Lung microvascular endothelial cell (primary cell): ENCODE results near the gene ERMAP. TPM values are rescaled to one million over a fixed set of nuclear protein-coding genes. Genes with fewer than 3 reads are reported as not detected.
"Not testable (repeated sequence)": the region's sequence is repeated elsewhere in the genome, so short reads cannot be mapped to it uniquely, and the experiment has no call there.

Source experiments
- DNase-seq, 2 donors: peaks; one replicate each; pipeline versions ENCODE4 v3.0.0 to v3.0.0-alpha.2; 2010; ENCODE audit warnings: low read depth in 2 of 2
- total RNA-seq: library from RNA; depleted of rRNA; stranded (reverse); fragments of >200 nt; gene quantifications from 2 replicates; pipeline ENCODE4 v1.2.1, GENCODE V29; 2014

ERMAP gene
- total RNA-seq, 1 donor from 2014 or later: 7.1 TPM

DNA sequence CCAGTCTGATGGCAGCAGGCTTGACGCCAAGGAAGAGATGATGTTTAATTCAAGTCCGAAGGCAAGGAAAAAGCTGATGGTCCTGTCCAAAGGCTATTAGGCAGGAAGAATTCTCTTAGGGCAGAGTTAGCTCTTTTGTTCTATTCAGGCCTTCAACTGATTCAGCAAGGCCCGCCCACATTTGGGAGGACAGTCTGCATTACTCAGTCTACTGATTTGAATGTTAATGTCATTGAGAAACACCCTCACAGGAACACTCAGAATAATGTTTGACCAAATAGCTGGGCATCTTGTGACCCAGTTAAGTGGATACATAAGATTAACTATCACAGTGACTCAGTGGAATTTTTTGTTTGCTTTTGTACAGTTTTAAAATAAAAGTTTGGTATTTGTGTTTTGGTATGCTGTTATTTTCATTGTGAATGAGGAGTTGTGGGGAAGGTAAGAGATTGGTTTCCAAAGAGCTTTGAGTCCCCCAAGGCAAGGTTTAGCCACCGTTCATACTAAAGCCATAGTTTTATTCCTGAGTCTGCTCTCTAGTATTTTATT lies 27.7 kb downstream of the ERMAP start:
- DNase-seq: no peak

DNA sequence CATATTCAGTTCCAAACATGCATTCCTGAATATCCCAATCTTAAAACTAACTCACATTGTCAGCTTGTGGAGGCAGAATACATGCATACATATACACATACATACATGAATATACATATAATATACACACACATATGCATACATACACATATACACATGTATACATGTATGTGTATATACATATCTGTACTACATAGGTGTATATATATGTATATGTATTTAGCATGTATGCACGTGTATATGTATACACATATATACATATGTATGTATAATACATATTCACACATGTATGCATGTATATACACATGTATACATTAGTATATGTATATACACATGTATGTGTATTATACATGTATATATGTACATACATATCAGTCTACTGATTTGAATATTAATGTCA lies 28.3 kb downstream of the ERMAP start:
- no peak for DNase-seq

DNA sequence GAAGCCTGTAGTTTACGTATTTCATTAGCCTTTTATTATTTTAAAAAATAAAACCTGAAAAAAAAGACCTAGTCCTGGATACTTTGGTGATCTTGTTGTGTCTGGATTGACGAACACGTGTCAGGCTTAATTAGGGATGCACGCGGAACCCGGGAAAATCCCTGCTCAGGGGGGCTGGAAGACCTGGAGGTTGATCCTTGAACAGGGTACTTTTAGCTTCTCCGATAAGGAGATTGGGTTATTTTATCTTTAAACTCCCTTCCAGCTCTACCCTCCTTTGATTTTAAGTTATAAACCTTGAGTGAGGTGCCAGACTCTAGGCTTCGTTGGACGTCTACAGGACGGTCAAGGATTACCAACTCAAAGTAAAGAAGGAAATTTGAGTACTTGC lies 28.9 kb downstream of the ERMAP start:
- peak in 1 of 2 donors; percentile 4 for DNase-seq

DNA sequence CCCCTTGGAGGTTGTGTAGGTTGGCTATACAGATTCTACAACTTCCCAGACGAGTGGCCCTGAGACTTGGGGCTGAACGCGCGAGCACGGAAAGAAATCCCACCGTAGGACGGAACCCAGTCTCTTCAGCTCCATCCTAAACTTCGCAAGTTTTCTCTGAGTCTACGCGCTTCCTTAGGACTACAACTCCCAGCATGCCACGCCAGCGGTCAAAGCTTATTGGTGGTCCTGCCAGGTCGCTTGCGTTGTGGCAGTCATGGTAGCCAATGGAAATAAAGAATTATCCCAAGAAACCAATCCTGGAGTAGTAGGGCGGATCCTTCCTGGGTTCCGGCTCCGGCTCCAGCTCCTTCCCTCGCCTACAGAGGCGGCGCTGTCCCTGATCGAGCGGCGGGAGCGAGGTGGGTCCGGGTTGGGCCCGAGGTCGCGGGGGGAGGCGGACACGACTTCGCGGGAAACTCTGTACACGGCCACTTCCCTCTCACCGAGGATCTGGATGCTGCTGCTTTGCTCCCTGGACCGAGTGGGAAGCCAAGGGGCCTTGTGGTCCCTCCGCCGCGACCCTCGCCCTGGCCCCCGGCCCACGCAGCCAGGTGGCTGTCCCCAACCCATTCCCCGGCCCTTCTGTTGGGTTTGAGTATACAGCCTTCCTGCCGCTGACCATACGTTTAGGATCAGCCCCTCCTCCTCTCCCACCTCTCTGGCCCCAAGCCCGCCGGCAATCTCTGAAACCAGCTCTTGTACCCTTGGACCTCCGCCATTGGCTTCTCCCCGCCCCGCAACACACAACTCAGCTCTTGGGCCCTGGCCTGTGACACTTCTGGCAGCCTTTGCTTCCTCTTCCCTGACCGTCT lies 29.6 kb downstream of the ERMAP start, which contains the start of gene ZNF691:
TSS of gene ZNF691 (plus strand) at position 357 of the 854 bp plus-strand sequence. CDS start 3,046 bp downstream, outside the sequence.
- DNase-seq: peak; percentile 96 to 98

DNA sequence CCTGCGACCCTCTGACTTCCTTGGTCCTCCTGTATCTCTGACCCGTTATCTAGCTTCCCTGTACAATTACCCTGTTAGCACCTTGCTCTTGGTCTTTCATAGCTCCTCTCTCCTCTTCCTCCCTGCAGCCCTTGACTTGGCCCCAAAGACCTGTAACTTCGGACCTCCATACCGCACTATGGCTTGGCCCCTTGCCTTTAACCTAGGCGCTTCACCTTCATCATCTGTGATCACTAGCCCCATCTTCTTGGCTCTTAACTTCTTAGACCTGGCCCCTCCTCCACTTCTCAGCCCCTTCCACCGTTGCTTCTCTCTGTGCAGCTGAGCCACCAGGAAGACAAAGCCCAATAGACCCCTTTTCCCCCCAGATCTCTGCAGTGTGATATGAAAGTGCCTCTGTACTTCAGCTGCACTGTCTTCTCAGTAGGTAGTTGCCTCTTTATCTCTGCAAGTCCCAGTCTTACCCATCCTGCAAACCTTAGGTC lies 30.2 kb downstream of the ERMAP start:
- DNase-seq: no peak

DNA sequence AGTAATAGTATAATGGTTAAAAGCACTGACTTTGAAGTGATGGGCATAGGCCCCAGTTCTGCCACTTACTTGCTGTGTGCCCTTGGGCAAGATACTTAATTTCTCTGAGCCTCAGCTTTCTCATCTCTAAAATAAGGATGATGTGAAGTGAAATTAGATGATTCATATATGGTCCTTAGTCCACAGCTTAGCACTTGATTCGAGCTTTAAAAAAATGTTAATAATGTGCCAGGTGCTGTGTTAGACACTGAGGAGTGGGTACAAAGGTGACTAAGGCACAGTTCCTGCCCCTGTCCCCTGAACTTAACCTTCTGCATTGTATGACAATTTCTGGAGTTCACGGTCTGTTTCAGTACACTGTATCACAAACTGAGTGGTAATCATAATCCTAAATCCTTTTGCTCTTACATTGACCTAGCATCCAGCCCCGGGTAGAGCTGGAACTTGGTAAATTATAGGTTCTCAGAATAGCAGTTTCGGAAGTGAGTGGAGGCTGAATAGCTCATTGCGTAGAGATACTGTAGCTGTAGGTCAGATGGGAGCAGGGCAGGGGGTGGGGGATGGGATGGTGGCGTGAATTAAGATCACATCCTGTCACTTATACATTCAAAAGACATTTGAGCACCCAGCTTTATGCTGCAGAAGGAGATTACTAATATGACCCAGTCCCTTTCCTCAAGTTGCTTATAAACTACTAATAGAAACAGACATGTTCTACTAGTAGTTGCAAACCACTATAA lies 31.0 kb downstream of the ERMAP start:
- DNase-seq: no peak

DNA sequence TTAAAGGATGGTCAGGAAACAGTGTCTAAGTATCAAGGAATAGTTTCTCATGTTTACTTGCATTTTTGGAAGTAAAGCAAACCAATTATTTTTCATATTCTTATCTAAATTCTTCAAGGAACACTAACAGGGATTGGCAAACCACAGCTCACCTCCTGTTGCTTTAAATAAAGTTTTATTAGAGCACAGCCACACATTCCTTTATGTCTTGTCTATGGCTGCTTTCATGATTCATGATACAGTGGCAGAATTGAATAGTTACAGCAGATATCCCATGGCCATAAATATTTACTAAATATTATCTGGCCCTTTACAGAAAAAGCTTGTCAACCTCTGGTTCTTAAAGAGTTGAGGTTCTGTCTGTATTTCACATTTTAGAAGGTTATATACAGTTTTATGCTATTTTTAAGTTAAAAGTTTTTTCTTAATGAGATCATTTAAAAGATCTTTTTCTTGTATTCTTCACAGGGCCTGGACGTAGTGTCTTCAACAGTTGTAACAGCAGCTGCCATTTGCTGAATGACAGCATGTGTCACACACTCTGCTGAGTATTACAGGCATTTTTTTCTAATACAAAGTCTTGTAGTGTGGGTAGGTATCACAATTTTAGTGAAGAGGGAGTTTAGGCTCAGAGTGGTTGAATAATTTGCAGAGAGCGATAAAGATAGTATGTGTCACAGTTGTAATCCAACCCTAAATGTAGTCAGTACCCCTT lies 32.1 kb downstream of the ERMAP start:
- DNase-seq: no peak

DNA sequence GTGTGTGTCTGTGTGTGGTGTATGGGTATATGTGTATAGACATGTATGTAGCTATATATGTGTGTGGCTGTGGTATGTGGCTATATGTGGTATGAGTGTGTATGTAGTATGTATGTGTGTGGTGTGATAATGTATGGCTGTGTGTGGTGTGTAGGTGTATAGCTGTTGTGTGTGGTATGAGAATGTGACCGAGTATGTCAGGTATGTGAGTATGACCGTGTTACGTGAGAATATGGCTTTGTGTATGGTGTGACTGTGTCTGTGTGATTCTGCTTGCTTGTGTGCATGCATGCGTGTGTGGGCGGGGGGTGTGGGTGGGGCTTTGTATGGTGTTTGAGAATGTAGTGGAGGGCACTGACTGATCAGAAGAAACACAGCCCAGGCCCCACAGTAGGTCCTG lies 33.0 kb downstream of the ERMAP start:
- no peak for DNase-seq

DNA sequence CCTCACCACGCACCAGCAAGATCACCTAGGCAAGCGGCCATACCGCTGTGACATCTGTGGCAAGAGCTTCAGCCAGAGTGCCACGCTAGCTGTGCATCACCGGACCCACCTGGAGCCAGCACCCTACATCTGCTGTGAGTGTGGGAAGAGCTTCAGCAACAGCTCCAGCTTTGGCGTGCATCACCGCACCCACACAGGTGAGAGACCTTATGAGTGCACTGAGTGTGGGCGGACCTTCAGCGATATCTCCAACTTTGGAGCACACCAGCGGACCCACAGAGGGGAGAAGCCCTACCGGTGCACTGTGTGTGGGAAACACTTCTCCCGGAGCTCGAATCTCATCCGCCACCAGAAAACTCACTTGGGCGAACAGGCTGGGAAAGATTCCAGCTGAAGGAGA lies 34.5 kb downstream of the ERMAP start:
- DNase-seq: no peak

DNA sequence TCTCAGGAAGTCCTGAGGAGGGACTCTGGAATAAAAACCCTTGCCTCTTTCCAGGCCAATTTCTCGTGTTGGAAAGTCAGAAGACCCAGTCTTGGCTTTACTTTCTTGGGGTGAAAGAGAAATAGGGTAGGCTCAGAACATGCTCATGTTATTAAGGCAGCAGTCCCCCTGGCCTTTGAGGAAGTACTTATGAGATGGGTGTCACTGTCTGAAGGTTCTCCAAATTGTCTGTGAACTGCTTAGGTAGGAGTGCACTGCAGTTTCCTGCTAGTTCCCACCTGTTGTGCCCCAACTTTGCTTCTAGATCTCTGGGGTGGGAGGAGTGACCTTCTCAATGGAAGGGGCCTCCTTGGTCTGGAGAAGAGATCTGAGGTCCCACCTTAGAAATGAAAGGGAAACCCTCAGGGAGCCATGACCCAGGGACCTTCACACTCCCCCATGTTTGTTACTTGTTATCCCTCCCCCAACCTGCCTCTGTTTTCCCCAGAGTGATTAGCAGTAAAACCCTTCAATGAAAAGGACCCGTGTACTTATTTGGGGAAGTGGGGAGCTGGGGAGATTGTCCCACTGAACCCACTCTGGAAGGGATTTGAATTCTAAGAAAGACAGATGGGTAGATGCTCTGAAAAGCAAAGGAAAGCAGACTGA lies 35.2 kb downstream of the ERMAP start:
- no peak for DNase-seq

DNA sequence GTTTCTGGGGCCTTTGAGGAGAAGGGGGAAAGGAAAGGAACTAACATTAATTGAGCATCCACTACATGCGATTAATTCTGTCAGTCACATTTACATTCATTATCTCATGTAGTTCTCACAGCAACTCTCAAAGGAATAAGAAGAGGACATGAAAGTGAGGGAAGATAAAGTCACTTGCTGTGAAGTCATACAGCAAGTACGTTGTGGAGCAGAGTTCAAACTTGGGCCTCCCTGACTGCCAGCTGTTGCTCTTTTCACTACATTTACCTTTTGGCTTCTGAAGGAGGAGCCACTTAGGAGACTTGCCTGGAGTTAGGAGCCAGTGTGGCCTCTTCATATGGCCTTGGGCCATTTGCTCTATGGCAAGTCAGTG lies 35.7 kb downstream of the ERMAP start:
- DNase-seq: no peak

DNA sequence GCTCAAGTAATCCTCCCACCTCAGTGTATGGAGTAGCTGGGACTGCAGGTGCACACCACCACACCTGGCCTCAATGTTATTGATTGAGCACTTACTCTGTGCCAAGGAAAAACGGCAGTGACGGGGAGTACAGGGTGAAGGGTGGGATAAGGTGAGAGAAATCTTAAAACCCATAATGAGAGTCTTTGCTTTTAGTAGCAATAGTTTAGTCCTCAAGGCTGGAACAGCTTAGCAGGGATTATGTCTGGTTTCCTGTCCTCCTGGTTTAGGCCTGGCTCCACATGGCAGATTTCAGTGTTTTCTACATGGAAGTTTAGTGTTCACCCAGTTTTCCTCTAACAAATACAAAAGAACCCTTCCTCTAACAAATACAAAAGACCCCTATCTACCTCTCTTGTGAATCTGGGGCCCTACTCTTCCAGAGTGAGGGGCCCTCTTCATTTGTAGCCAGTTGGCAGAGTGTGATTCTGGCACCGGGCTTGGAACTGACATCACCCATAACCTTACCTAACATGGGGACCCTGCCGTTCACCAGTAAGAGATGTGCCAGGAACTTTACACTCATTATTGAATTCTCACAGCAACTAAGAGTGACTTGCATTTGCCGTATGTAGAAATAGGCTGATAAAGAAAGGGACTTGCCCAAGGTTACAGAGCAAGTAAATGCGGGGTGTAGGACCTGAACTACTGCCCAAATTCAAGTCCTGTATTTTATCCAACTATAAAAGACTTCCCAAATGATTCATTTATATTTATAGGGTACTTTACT lies 36.4 kb downstream of the ERMAP start:
- no peak for DNase-seq

DNA sequence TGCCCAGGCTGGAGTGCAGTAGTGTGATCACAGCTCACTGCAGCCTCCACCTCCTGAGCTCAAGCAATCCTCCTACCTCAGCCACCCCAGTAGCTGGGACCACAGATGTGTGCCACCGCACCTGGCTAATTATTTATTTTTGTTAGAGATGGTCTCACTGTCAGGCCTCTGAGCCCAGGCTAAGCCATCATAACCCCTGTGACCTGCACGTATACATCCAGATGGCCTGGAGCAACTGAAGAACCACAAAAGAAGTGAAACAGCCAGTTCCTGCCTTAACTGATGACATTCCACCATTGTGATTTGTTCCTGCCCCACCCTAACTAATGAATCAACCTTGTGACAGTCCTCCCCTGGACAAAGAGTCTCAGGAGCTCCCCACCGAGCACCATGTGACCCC lies 39.6 kb downstream of the ERMAP start:
- not testable (repeated sequence) for DNase-seq

DNA sequence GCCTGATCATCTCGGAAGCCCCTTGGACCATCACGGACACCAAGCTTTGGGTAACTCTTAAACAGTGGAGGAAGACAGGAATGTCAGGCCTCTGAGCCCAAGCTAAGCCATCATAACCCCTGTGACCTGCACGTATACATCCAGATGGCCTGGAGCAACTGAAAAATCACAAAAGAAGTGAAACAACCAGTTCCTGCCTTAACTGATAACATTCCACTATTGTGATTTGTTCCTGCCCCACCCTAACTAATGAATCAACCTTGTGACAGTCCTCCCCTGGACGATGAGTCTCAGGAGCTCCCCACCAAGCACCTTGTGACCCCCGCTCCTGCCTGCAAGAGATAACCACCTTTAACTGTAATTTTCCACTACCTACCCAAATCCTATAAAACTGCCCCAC lies 42.4 kb downstream of the ERMAP start:
- DNase-seq: not testable (repeated sequence)

DNA sequence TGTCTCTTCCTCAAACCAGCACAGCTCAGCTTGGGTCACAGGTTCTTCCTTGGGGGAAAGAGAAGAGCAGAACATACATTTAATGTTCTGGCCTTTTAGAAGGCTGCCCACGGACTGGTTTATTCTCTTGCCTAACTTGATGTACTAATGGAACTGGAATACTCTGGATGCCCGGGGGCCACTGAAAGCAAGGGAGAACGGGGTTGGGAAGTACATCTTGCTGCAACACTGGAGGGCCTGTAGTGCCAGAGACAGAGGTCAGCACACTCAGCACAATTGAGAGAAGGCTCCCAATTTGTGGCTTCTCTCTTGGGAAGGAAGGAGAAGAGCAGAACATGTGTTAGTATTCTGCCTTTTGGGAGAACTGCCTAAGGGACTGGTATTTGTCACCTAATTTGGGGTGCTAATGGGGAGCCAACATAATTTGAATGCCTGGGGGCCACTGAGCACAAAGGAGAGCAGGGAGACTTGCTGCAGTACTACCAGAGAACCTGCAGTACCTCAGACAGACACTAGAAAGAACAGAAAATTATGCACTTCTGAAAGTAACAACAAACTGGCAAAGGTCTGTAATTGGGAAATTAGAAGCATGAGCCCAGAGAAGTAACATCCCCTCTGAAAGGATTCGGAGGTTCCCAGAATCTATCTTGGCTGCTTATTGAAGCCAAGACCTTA lies 43.6 kb downstream of the ERMAP start:
- no peak for DNase-seq

DNA sequence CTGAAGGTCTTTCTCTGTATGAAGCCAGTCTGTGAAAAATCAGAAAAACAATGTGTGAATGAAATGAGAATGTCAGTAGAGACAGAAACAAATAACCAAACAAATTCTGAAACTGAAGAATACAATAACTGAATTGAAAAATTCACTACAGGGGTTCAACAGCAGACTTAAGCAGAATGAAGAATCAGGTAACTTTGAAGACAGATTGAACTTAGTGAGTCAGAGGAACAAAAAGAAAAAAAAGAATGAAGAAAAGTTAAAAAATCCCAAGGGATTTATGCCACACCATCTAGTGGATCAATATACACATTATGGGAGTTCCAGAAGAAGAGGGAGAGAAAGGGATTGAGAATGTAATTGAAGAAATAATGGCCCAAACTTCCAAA lies 44.1 kb downstream of the ERMAP start:
- DNase-seq: no peak

DNA sequence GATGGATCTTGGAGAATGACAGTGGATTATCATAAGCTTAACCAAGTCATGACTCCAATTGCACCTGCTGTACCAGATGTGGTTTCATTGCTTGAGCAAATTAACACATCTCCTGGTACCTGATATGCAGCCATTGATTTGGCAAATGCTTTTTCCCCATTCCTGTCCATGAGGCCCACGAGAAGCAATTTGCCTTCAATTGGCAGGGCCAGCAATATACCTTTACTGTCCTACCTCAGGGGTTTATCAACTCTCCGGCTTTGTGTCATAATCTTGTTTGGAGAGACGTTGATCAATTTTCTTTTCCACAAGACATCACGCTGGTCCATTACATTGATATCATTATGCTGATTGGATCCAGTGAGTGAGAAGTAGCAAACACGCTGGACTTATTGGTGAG lies 49.6 kb downstream of the ERMAP start:
- no peak for DNase-seq

DNA sequence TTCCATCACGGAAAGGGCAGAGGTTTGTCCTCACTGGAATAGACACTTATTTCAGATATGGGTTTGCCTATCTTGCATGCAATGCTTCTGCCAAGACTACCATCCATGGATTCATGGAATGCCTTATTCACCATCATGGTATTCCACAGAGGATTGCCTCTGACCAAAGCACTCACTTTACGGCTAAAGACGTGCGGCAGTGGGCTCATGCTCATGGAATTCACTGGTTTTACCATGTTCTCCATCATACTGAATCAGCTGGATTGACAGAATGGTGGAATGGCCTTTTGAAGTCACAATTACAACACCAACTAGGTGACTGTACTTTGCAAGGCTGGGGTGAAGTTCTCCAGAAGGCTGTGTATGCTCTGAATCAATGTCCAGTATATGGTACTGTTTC lies 51.5 kb downstream of the ERMAP start:
- DNase-seq: not testable (repeated sequence)

DNA sequence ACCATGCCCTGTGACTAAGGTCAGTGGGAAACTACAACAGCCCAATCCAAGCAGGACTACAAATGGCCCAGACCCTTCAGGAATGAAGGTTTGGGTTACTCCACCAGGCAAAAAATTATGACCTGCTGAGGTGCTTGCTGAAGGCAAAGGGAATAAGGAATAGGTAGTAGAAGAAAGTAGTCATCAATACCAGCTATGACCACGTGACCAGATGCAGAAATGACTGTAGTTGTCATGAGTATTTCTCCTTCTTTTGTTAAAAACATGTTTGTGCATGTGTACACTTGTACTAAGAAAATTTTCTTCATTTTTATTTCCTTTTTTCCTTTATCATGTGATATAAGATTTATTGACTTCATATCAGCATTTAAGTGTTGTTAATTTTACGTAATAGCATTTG lies 52.3 kb downstream of the ERMAP start:
- DNase-seq: not testable (repeated sequence)

DNA sequence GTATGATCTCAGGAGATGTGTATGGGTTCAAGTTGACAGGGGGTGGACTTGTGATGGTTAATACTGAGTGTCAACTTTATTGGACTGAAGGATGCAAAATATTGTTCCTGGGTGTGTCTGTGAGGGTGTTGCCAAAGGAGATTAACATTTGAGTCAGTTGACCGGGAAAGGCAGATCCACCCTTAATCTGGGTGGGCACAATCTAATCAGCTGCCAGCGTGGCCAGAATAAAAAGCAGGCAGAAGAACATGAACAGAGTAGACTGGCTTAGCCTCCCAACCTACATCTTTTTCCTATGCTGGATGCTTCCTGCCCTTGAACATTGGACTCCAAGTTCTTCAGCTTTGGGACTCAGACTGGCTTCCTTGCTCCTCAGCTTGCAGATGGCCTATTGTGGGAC lies 52.8 kb downstream of the ERMAP start:
- DNase-seq: not testable (repeated sequence)
